Fibroblast of mammary gland (primary cell): ENCODE measurements around the gene SLC8A3.

Experiments
- DNase-seq: peaks from one replicate; pipeline ENCODE4 v3.0.0-alpha.2; 2010; ENCODE audit warnings: low read depth
- H3K4me3 ChIP-seq: 2 replicates; pipeline ENCODE4 v1.5.1; 2011; ENCODE audit warnings: low read depth, mild to moderate bottlenecking, low read length, moderate library complexity; ENCODE audit not compliant: control insufficient read depth
- CTCF ChIP-seq: conservative IDR thresholded peaks from 2 replicates; pipeline ENCODE4 v1.5.1; 2011; ENCODE audit warnings: low read depth, low read length, inconsistent platforms; ENCODE audit not compliant: control insufficient read depth, insufficient read depth

SLC8A3 gene

GRCh38 chr14:70006699-70007098 is 182.1 kb downstream of the SLC8A3 start:
- H3K4me3 ChIP-seq: no peak overlapping the region
- DNase-seq: no peak
- TF ChIP-seq CTCF: no peak

- DNase-seq: no peak
- no peak for TF ChIP-seq CTCF
- no peak overlapping the region for H3K4me3 ChIP-seq
These were observed 183.4 kb downstream of the SLC8A3 start for GRCh38 chr14:70005281-70005805.

GRCh38 chr14:70004791-70005190 is 184.0 kb downstream of the SLC8A3 start:
- no peak overlapping the region for H3K4me3 ChIP-seq
- DNase-seq: no peak
- no peak for TF ChIP-seq CTCF

- no peak for DNase-seq
- no peak overlapping the region for H3K4me3 ChIP-seq
- TF ChIP-seq CTCF: no peak
These were observed 186.0 kb downstream of the SLC8A3 start for GRCh38 chr14:70002589-70003346.

GRCh38 chr14:70000601-70001000 is 188.2 kb downstream of the SLC8A3 start:
- no peak for TF ChIP-seq CTCF
- DNase-seq: peak; percentile 29

GRCh38 chr14:69999261-69999674 is 189.5 kb downstream of the SLC8A3 start:
- TF ChIP-seq CTCF: no peak
- peak; percentile 76 for DNase-seq
- no peak overlapping the region for H3K4me3 ChIP-seq

More at GRCh38 chr14:70000601-70001000, 188.2 kb downstream of the SLC8A3 start:
- H3K4me3 ChIP-seq: no peak overlapping the region
